Raji (cell line): ENCODE measurements around the gene LLPH.

ENCODE experiments used
- POLR2A ChIP-seq: IDR thresholded peaks from 2 replicates; pipeline ENCODE4 v1.6.1; 2011; ENCODE audit warnings: low read depth, low read length, control low read depth; ENCODE audit not compliant: insufficient read depth

The LLPH gene

DNA sequence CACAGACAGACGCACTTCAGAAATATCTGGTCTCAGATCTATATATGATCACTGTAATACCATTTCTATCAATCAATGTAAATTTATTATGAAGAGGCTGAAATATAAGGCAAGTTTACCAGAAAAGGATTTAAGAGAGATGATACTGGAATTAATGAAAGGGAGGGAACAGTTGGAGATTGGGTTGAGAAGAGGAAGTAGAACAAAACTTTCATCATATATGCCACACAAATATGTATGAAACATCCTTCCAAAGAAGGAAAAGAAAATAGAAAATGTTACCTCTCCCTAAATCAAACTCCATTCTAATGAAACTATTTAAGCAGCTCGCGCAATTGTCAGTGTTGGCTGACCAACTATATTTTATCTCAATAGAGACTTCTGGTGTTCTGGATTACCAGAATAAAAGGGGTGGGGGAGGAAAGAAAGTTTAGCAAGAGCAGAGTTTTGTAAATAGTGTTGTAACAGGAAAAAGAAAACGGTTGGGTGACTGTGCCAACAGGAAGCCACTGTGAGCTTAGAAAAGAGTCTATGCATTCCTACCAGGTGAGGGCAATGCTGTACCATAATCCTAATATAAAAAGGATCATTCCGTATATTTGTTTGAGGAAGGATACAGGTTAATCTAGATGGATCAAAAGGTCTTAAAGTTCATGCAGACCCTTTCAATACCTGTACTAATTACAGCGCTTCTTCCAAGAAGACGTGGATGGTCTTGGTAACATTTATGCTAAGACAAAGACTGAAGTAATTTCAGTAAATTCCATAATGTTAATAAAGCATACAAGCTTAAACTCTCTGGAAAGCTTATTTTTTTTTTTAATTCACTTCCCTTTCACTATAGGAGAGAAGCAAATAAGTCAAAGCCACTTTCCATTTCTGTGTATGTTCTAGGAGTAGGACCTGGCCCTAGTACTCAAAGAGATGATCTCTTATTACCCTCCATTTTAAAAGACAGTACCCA lies 14.5 kb upstream of the LLPH start:
- no peak for TF ChIP-seq POLR2A

DNA sequence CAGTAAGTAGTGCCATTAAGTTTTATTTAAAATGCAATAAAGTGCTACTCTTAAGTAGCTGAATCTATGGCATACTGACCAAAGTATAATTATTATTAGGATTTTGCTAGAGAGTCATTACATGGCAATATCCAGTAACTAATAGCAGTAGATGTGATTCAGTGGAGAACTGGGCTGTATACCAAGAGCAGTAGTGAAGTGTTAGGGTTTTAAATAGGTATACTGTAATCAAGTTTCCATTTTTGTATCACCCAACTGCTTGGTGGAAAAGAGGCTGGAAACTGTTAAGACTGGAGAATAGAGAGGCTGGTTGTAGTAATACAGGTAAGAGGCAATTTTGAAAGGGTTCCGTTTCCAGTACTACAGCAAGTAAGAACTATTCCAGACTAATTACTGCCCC lies 13.3 kb upstream of the LLPH start:
- TF ChIP-seq POLR2A, result no peak

DNA sequence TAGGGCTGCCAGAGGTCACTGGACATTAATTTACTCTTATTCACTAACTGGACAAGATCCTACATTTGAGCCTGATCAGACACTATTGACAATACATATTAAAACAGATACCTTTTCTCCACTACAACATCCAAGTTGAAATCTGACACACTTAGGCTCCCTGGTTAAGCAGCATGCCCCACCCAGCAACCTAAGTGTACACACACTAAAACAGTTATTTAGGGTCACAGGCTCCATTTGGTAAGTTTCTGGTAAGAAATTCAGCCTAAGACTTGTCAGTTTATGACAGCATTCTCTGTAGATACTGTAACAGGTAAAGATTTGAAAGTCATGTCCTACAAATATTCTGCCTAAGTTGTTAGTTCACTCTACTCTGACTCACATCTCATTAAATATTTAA lies 12.3 kb upstream of the LLPH start:
- TF ChIP-seq POLR2A, result no peak

DNA sequence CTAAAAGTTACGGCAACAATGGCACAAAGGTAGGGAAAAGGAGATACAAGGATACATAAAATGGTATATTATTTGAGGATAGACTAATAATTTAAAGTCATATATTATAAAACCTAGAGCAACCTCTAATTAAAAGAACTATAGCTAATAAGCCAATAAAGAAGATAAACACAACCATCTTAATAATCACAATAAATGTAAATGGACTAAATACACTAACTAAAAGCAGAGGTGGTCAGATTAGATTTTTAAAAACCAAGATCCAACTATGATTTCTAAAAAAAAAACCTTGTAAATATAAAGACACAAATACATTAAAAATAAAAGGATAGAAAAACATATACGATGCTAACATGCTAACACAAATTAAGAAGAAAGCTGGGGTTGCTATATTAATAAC lies 10.7 kb upstream of the LLPH start:
- TF ChIP-seq POLR2A, result no peak

DNA sequence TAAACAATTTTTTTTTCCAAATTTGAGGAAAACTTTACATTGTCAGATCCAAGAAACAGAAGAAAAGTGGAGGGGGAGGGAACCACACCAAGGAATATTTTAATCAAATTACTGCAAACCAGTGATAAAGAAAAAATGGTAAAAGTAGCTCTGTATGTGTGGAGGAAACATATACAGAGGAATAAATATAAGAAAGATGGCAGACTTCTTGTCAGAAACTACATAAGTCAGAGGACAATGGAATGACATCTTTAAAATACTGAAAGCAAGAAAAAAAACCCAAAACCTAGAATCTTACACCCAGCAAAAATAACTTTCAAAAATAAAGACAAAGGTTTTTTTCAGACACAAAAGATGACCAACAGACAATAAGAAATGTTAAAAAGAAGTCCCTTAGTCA lies 10.2 kb upstream of the LLPH start:
- TF ChIP-seq POLR2A, result no peak

DNA sequence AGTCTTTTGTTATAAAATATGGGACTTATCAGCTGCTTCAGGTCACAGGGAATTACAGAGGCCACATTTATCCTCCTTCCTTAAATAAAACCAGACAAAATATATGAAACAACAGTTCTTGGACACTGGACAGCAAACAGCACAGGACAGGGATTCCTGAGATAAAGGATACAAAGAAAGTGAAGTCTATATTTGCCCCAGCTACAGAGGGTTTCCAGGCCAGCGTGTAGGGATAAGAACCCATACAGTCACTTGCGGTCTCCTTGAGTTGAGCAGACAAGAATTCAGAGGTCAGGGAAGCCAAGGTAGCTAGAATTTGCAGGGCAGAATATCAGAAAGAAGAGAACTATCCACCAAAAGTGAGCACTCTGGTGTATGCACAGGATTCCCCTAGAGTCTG lies 8.8 kb upstream of the LLPH start:
- TF ChIP-seq POLR2A, result no peak

DNA sequence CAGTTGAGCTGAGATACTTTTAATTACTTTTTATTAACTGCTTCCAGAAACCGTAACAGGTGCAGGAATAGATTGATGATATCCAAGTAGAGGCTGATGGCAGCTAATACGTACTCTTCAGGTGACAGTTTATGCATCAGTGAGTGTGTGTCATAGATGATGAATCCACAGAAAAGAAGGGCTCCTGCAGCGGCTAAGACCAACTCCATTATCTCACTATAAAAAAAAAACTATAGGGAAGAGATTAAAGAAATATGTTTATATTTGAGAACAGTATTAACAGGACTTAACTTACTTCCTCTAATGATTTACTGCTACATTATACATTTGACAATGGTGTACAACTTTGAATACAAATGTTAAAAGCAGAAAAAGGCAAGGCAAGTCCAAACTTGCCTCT lies 7.4 kb upstream of the LLPH start:
- no peak for TF ChIP-seq POLR2A

DNA sequence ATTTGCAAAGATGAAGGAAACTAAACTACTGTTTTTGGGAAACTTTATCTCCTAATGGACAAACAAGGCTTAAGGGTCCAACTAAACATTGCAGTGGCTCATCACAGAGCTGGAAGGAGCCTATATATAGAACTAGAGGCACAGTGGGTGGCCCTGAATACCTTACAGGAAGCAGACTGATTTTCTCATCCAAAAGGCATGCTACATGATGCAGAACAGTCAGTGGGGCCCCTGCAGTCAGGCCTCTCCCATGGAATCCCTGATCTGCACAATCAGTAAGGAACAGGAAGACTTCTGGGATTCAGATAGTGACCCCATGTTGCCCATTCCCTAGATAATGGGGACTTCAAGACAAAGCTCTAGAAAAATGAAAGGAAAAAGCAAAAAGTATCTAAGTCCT lies 1.9 kb upstream of the LLPH start:
- TF ChIP-seq POLR2A, result no peak

DNA sequence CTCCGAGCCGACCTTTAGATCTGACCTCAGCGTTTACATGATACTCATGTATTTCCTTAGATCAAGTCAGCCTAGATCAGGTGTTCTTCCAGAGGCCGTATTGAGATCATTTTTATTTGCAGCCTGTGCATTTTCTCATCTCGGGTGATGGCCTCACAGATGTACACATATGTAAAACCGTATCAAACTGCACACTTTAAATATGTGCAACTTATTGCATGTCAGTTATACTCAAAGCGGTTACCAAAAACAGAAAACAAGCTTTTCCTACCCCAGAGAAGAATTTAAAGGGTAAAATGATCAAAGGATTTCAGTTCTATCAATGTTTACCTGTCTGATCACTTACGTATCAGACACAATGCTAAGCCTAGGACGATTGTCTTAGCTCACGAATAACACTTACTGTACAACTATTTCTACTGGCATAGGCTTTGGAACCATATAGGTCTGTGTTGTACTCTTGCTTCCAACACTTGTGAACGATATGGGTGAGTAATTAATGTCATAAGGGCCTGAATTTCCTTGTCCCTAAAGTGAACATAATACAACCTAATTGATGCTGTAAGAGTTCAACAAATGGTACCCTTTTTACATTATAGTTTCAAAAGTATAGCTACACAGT lies 628 bp upstream of the LLPH start:
- no peak for TF ChIP-seq POLR2A

DNA sequence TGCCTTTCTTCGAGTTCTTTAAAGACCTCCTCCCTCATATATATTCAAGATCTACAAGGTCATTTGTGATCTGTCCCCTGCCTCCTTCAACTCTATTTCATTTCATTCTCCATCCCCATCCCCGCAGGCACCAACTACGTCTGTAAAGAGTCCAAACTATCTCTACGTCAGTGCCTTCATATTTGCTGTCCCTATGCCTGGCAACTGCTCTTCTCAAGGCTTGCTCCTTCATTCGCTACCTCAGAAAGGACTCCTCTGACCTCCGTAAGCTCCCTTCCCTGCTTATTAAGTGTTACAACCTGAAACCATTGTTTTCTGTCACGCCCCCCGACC lies 650 bp downstream of the LLPH start:
- TF ChIP-seq POLR2A, result no peak

DNA sequence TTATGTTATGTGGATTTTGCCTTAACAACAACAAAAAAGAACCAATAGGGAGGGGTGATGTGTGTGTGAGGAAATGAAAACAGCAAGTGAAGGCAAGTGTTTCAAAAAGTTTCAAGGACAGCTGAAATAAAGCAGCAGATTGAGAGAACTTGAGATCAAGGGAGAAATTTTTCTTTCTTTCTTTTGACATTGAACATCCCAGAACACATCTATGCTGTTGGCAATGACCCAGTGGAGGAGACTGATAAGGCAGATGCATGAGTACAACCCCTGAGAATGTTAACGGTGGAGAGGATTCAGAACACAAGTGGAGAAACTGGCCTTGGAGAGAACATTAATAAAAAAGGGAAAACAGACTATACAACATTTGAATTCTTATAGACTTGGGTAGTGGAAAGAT lies 2.9 kb downstream of the LLPH start:
- TF ChIP-seq POLR2A, result no peak

DNA sequence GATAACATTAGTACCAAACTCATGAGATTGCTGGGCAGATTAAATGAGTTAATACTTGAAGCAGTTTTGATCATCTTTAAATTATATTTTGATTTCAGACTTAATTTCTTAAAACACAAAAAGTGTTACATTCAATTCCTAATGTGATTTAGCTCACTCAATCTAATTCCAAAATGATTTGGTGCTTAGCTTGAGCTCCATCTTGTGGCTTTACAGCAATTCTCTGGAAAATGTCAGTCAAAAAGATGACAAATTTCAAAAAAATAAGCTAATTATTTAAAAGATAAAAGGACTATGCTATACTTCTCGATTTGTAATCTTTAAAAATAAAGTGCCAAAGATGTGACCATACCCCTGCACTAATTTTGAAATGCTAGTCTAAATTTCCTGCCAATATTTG lies 10.1 kb downstream of the LLPH start:
- no peak for TF ChIP-seq POLR2A

DNA sequence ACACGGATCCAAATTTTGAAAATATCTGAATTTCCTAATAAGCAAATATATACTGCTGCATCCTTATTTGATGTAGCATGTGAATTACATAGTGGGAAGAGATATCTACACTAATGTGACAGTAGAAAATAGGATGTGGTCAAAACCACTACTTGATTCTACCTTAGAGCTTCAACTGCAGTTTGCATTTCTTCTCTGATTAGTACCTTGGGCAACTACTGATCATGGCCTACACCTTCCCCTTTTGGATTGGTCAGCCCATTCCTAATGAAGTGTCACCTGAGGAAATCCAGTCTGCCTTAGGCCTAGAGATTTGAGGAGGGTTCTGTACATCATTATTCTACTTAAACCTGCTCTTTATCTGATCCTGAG lies 10.7 kb downstream of the LLPH start:
- TF ChIP-seq POLR2A, result no peak

DNA sequence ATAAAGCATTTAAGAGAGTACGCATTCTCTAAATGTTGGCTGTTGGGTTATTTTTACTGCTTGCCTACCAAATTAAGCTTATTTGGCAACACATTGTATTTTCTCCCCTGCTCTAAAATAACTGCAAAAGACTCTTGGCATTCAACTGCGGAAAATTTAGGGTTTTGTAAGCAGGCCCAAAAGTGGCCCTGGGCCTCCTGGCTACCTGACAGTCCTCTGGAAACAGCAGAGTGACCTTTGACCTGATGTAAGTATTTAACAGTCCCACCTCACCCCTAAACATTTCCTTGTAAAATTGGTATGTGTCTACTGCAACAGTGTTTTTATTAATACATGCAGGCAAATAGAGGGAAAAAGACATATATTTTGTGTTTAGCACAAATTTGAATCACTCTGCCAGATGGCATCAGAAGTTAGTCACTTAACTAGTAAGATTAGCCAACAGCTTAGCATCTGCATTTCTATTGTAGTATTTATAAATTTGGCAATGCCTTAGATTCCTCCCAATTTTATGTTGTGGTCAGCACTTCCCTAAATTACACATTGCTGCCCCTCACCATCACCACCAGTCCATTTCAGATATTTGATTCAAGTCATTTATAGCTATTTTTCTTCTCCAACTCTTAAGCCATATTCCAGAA lies 11.2 kb downstream of the LLPH start:
- TF ChIP-seq POLR2A, result no peak

DNA sequence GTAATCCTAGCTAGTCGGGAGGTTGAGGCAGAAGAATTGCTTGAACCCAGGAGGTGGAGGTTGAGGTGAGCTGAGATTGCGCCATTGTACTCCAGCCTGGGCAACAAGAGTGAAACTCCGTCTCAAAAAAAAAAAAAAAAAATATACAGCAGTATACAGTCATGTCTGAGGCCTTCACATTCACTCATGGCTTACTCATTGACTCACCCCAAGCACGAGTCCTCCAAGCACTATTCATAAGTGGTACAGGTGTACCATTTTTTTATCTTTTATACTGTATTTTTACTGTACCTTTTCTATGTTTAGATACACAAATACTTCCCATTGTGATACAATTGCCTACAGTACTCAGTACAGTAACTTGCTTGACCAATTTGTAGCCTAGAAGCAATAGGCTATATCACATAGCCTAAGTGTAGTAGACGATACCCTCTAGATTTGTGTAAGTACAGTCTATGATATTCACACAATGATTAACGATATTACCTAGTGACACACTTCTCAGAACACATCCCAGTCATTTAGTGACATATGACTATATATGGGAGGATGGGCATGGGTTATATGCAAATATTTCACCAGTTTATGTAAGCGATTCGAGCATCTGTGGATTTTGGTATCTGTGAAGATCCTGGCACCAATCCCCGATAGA lies 12.2 kb downstream of the LLPH start:
- TF ChIP-seq POLR2A, result no peak

DNA sequence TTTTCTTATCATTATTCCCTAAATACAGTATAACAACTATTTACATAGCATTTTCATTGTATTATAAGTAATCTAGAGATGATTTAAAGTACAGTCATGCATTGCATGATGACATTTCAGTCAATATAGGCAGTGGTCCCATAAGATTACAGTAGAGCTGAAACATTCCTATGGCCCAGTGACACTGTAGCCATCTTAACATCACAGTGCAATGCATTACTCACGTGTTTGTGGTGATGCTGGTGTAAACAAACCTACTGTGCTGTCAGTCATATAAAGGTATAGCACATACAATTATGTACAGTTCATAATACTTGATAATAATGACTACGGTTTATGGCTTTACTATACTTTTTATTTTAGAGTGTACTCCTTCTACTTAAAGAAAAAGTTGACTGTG lies 13.3 kb downstream of the LLPH start:
- no peak for TF ChIP-seq POLR2A
